Prostate gland (tissue), 2 donors: Measurements from ENCODE around the gene CARD9. TPM values are rescaled to one million over a fixed set of nuclear protein-coding genes. Genes with fewer than 3 reads are reported as not detected.
A peak's percentile ranks its signal among the peaks of the same experiment; 100 is the strongest.

Experiments
- DNase-seq: peaks from one replicate; pipeline ENCODE4 v3.0.0-alpha.2; 2019; ENCODE audit warnings: low spot score
- H3K27ac ChIP-seq, 2 donors: fragments of 200-600 bp; sonication (generic); 2 replicates each; pipeline ENCODE4 v1.5.1; 2017 to 2019
- H3K27me3 ChIP-seq: fragments of 200-600 bp; sonication (generic); replicated peaks from 2 replicates; pipeline ENCODE4 v1.5.1; 2019; ENCODE audit not compliant: insufficient read depth
- H3K36me3 ChIP-seq, 2 donors: fragments of 200-600 bp; sonication (generic); 1 replicate in 1 of 2; 2 replicates in 1 of 2; pipeline versions ENCODE4 v1.5.1 to v1.8.1; 2017 to 2019
- H3K4me1 ChIP-seq: fragments of 200-600 bp; sonication (generic); replicated peaks from 2 replicates; pipeline ENCODE4 v1.5.1; 2019
- H3K4me3 ChIP-seq, 2 donors: fragments of 200-600 bp; sonication (generic); 2 replicates each; pipeline ENCODE4 v1.5.1; 2017 to 2019
- H3K9me3 ChIP-seq: fragments of 200-600 bp; sonication (generic); 2 replicates; pipeline ENCODE4 v1.5.1; 2017
- CTCF ChIP-seq, 4 experiments: fragments of 200-600 bp in 2 of 4; fragments of 450-650 bp in 2 of 4; sonication (generic) in 2 of 4; IDR thresholded peaks; 1 replicate in 3 of 4; 2 replicates in 1 of 4; pipeline ENCODE4 v1.5.1; 2016 to 2019; ENCODE audit warnings: antibody characterized with exemption in 4 of 4, mild to moderate bottlenecking in 2 of 4, moderate library complexity in 2 of 4
- POLR2A ChIP-seq: fragments of 450-650 bp; IDR thresholded peaks from one replicate; pipeline ENCODE4 v1.6.1; 2016; ENCODE audit warnings: antibody characterized with exemption, mild to moderate bottlenecking
- POLR2AphosphoS5 ChIP-seq: sonication (generic); formaldehyde crosslinking; IDR thresholded peaks from one replicate; pipeline ENCODE4 v1.6.1; 2017; ENCODE audit warnings: antibody characterized with exemption
- WGBS: methylation state at CpG from one replicate; pipeline ENCODE4 v1.1.5; 2018; 5-methylcytosine and 5-hydroxymethylcytosine counted together
- intact Hi-C: fragments of 100-400 bp; cut with DNase I; formaldehyde crosslinking; loops from one replicate; pipeline ENCODE4 v1.14.2; 2022
- total RNA-seq, 2 donors: library from RNA; depleted of rRNA; stranded (reverse); fragments of >200 nt; gene quantifications; one replicate each; pipeline ENCODE4 v1.1.0, GENCODE V29; 2016

The CARD9 gene
- total RNA-seq, 2 donors from 2014 or later, result 1.5 to 3.4 TPM

- DNase-seq, result peak; percentile 95
- Histone ChIP-seq H3K36me3 (no peaks in the 10 kb centered on the region), H3K4me3 (peak within 1 kb of the TSS; percentile 93 to 97), H3K27ac (peak within 1 kb of the TSS; percentile 78 to 87), H3K9me3 (no peaks in the 10 kb centered on the region), H3K4me1 (no peaks in the 10 kb centered on the region), H3K27me3 (no peaks in the 10 kb centered on the region)
- 2% methylated on average over 50 of the region's 97 CpGs for WGBS
- intact Hi-C loops, result no loop called here
- TF ChIP-seq POLR2A, result peak; percentile 66
- TF ChIP-seq POLR2AphosphoS5, result peak; percentile 47
- peak; percentile 99 for TF ChIP-seq CTCF (IDR thresholded peaks at IDR 0.05)
Observed at GRCh38 chr9:136363106-136363948, 10.1 kb downstream of the CARD9 start, which contains the start of gene DNLZ. Gene DNLZ, minus strand, starts transcription at chr9:136363744. Its CDS starts 30 bp downstream, at chr9:136363714.

GRCh38 chr9:136362450-136362784, 11.1 kb downstream of the CARD9 start:
- TF ChIP-seq CTCF (IDR thresholded peaks at IDR 0.05) (no peak), POLR2AphosphoS5 (no peak), POLR2A (no peak)
- no peaks in the 10 kb centered on the region for H3K9me3 ChIP-seq
- no peaks in the 10 kb centered on the region for H3K27me3 ChIP-seq
- intact Hi-C loops, result no loop called here
- WGBS, result 92% methylated on average over 6 of the region's 6 CpGs
- no peaks in the 10 kb centered on the region for H3K36me3 ChIP-seq
- DNase-seq, result no peak
- no peak overlapping the region for H3K4me3 ChIP-seq
- no peaks in the 10 kb centered on the region for H3K4me1 ChIP-seq
- peak overlapping the region in 1 of 2 donors; percentile 87 for H3K27ac ChIP-seq

- intact Hi-C loops, result no loop called here
Observed at GRCh38 chr9:136361754-136362449, 11.6 kb downstream of the CARD9 start.

GRCh38 chr9:136361047-136361753, 12.3 kb downstream of the CARD9 start:
- Histone ChIP-seq H3K9me3 (no peaks in the 10 kb centered on the region), H3K4me3 (no peak overlapping the region), H3K27me3 (no peaks in the 10 kb centered on the region), H3K27ac (peak overlapping the region; percentile 22 to 50), H3K36me3 (no peaks in the 10 kb centered on the region), H3K4me1 (no peaks in the 10 kb centered on the region)
- DNase-seq, result no peak
- WGBS, result 61% methylated on average over 35 of the region's 43 CpGs
- TF ChIP-seq POLR2A, result no peak
- TF ChIP-seq CTCF (IDR thresholded peaks at IDR 0.05), result no peak
- no peak for TF ChIP-seq POLR2AphosphoS5
- intact Hi-C loops, result no loop called here

More at GRCh38 chr9:136361754-136362449, 11.6 kb downstream of the CARD9 start:
- WGBS, result 83% methylated on average over 25 of the region's 26 CpGs
- no peaks in the 10 kb centered on the region for H3K4me1 ChIP-seq
- H3K36me3 ChIP-seq, result no peaks in the 10 kb centered on the region
- DNase-seq, result no peak
- peak overlapping the region; percentile 22 to 50 for H3K27ac ChIP-seq
- H3K27me3 ChIP-seq, result no peaks in the 10 kb centered on the region
- no peak for TF ChIP-seq POLR2A
- no peak overlapping the region for H3K4me3 ChIP-seq
- no peaks in the 10 kb centered on the region for H3K9me3 ChIP-seq
